GM23338 (cell line): ENCODE data around the gene BCKDK. TPM values are rescaled to one million over a fixed set of nuclear protein-coding genes. Genes with fewer than 3 reads are reported as not detected.

ENCODE experiments used
- ATAC-seq: fragments of 200-7000 bp; cut with Tn5 transposase; 3 replicates; pipeline ENCODE4 v1.9.1; 2020
- DNase-seq: peaks from one replicate; pipeline ENCODE4 v3.0.0-alpha.2; 2015; ENCODE audit warnings: low spot score
- H2AFZ ChIP-seq: fragments of 200-600 bp; sonication (generic); 2 replicates; pipeline ENCODE4 v1.8.0; 2016; ENCODE audit warnings: antibody characterized with exemption, mild to moderate bottlenecking, moderate library complexity
- H3F3A ChIP-seq: fragments of 200-600 bp; sonication (generic); replicated peaks from 2 replicates; pipeline ENCODE4 v1.8.0; 2017; ENCODE audit warnings: antibody characterized with exemption, mixed run types, low read depth
- H3K27ac ChIP-seq: fragments of 200-600 bp; sonication (generic); 2 replicates; pipeline ENCODE4 v1.6.1; 2016; ENCODE audit warnings: low read depth
- H3K27me3 ChIP-seq: fragments of 200-600 bp; sonication (generic); 2 replicates; pipeline ENCODE4 v1.8.0; 2016; ENCODE audit warnings: mild to moderate bottlenecking, mixed run types, moderate library complexity; ENCODE audit not compliant: insufficient read depth
- H3K36me3 ChIP-seq: fragments of 200-600 bp; sonication (generic); 2 replicates; pipeline ENCODE4 v1.8.0; 2016; ENCODE audit warnings: mild to moderate bottlenecking; ENCODE audit not compliant: insufficient read depth
- H3K4me1 ChIP-seq: fragments of 200-600 bp; sonication (generic); 2 replicates; pipeline ENCODE4 v1.8.0; 2016; ENCODE audit warnings: mild to moderate bottlenecking, moderate library complexity; ENCODE audit not compliant: insufficient read depth
- H3K4me2 ChIP-seq: fragments of 200-600 bp; sonication (generic); 2 replicates; pipeline ENCODE4 v1.7.1; 2017; ENCODE audit warnings: mixed run types
- H3K4me3 ChIP-seq: fragments of 200-600 bp; sonication (generic); 2 replicates; pipeline ENCODE4 v1.6.1; 2016; ENCODE audit warnings: mixed run types
- H3K79me2 ChIP-seq: fragments of 200-600 bp; sonication (generic); replicated peaks from 2 replicates; pipeline ENCODE4 v1.8.0; 2017; ENCODE audit warnings: mild to moderate bottlenecking; ENCODE audit not compliant: insufficient read depth
- H3K9me2 ChIP-seq: fragments of 200-600 bp; sonication (generic); 2 replicates; pipeline ENCODE4 v1.8.0; 2017; ENCODE audit not compliant: insufficient read depth
- H4K20me1 ChIP-seq: fragments of 200-600 bp; sonication (generic); replicated peaks from 2 replicates; pipeline ENCODE4 v1.8.0; 2017; ENCODE audit warnings: mild to moderate bottlenecking; ENCODE audit not compliant: insufficient read depth
- H3K27ac Mint-ChIP-seq: 2 replicates; pipeline ENCODE4 v1.8.0; 2020; ENCODE audit warnings: inconsistent platforms, mild to moderate bottlenecking, moderate library complexity, mixed read lengths
- H3K27me3 Mint-ChIP-seq: 3 replicates; pipeline ENCODE4 v1.8.0; 2022; ENCODE audit warnings: low read depth, mild to moderate bottlenecking, moderate library complexity, mixed read lengths, inconsistent platforms; ENCODE audit not compliant: insufficient read depth, poor library complexity
- H3K36me3 Mint-ChIP-seq: 3 replicates; pipeline ENCODE4 v1.8.0; 2021; ENCODE audit warnings: low read depth, mild to moderate bottlenecking, inconsistent platforms, moderate library complexity, mixed read lengths
- H3K4me1 Mint-ChIP-seq: 3 replicates; pipeline ENCODE4 v1.8.0; 2020; ENCODE audit warnings: mild to moderate bottlenecking, inconsistent platforms, mixed read lengths
- H3K4me3 Mint-ChIP-seq: 3 replicates; pipeline ENCODE4 v1.8.0; 2021; ENCODE audit warnings: moderate library complexity, mild to moderate bottlenecking, inconsistent platforms, mixed read lengths
- H3K9me3 Mint-ChIP-seq: 3 replicates; pipeline ENCODE4 v1.8.0; 2020; ENCODE audit warnings: moderate library complexity, mild to moderate bottlenecking, inconsistent platforms, mixed read lengths
- CREB1 ChIP-seq: fragments of 250-450 bp; sonication (Bioruptor Pico); IDR thresholded peaks from 2 replicates; pipeline ENCODE4 v1.5.0; 2020; ENCODE audit warnings: low read depth, mild to moderate bottlenecking, moderate library complexity
- EZH2 ChIP-seq: fragments of 200-600 bp; sonication (generic); IDR thresholded peaks from one replicate; pipeline ENCODE4 v1.8.0; 2017; ENCODE audit warnings: antibody characterized with exemption, mild to moderate bottlenecking, low read depth; ENCODE audit not compliant: unreplicated experiment
- EZH2phosphoT487 ChIP-seq: fragments of 200-600 bp; sonication (generic); IDR thresholded peaks from one replicate; pipeline ENCODE4 v1.8.1; 2018; ENCODE audit warnings: antibody characterized with exemption; ENCODE audit not compliant: unreplicated experiment
- JUNB ChIP-seq: IDR thresholded peaks from one replicate; pipeline ENCODE4 v1.6.1; 2016; ENCODE audit warnings: antibody characterized with exemption; ENCODE audit not compliant: unreplicated experiment
- NANOG ChIP-seq: IDR thresholded peaks from 2 replicates; pipeline ENCODE4 v1.6.1; 2016; ENCODE audit warnings: antibody characterized with exemption, borderline replicate concordance
- POLR2AphosphoS5 ChIP-seq: IDR thresholded peaks from 2 replicates; pipeline ENCODE4 v1.6.1; 2016; ENCODE audit warnings: antibody characterized with exemption, low read depth
- STAT1 ChIP-seq: IDR thresholded peaks from one replicate; pipeline ENCODE4 v1.6.1; 2016; ENCODE audit warnings: antibody characterized with exemption; ENCODE audit not compliant: unreplicated experiment
- ZNF114 ChIP-seq: fragments of 250-450 bp; sonication (Bioruptor Pico); IDR thresholded peaks from 2 replicates; pipeline ENCODE4 v1.5.0; 2020; ENCODE audit warnings: mild to moderate bottlenecking, moderate library complexity
- ZNF331 ChIP-seq: fragments of 250-450 bp; sonication (Bioruptor Pico); IDR thresholded peaks from 2 replicates; pipeline ENCODE4 v1.5.0; 2020; ENCODE audit warnings: low read depth, mild to moderate bottlenecking, moderate library complexity
- polyA plus RNA-seq: library from polyadenylated mRNA; unstranded; fragments of >200 nt; fragmentation: Nextera tagmentation; extraction: Ambion mirVana; gene quantifications from 2 replicates; pipeline ENCODE4 v1.2.1, GENCODE V29; 2016
- total RNA-seq: library from RNA; depleted of rRNA; stranded (reverse); fragments of >200 nt; shearing (Covaris generic); gene quantifications from 2 replicates; pipeline ENCODE4 v1.2.3, GENCODE V29; 2014
- TF ChIP-seq, protein P1 (sequence below), 2 experiments: fragments of 200-600 bp in 1 of 2; sonication (generic) in 1 of 2; conservative IDR thresholded peaks; 2 replicates each; pipeline versions ENCODE4 v1.5.1 to v1.6.1; 2016 to 2017; ENCODE audit warnings: antibody characterized with exemption in 2 of 2, low read depth in 2 of 2, mild to moderate bottlenecking in 2 of 2, moderate library complexity in 1 of 2
- TF ChIP-seq, protein P2 (sequence below): IDR thresholded peaks from 2 replicates; pipeline ENCODE4 v1.6.1; 2016; ENCODE audit warnings: antibody characterized with exemption
- TF ChIP-seq, protein P3 (sequence below): fragments of 250-450 bp; sonication (Bioruptor Pico); IDR thresholded peaks from 2 replicates; pipeline ENCODE4 v1.5.0; 2020; ENCODE audit warnings: mild to moderate bottlenecking, moderate library complexity
- TF ChIP-seq, protein P4 (sequence below): IDR thresholded peaks from one replicate; pipeline ENCODE4 v1.6.1; 2018; ENCODE audit warnings: antibody characterized with exemption; ENCODE audit not compliant: unreplicated experiment

Gene BCKDK
- total and polyA plus RNA-seq, 2 experiments from 2014 or later = 36.1 to 58.9 TPM

DNA sequence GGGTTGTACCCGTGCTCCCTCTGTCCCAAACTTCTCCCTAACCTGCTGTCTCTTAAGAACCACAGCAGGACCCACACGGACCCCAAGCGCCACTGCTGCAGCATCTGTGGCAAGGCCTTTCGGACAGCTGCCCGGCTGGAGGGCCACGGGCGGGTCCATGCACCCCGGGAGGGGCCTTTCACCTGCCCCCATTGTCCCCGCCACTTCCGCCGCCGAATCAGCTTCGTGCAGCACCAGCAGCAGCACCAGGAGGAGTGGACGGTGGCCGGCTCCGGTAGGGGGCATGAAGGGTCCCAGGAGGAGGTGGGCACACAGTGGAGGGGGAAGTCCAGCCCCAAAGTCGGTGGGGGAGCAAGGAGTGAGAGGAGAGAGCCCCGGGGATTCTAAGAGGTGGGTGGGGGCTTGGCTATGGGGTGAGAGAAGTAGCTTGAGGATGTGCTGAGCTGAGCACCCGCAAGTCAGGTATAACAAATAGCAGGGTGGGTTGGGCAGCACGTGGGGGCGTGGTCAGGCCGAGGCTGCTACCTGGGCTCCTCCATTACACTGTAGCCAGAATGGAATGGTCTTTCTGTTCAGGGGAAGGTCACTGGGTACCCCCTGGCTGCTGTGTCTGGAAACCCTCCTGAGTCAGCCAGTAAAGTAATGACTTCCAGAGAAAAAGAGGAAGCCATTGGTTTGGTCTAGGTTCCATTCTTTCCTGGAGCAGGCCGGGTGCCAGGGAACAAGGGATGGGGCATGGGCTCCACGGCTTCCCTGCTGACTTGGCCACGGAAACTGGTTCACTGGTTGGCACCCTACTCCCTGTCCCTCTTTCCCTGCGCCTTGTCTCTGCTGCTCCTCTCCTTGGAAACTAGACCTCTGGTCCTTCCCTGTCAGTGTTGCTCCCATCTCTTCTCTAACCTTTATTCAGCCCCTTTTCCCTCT lies 26.5 kb upstream of the BCKDK start:
- TF ChIP-seq NANOG (no peak), CREB1 (CRISPR knock-in tag) (no peak), JUNB (no peak), ZNF331 (CRISPR knock-in tag) (no peak), EZH2phosphoT487 (no peak), EZH2 (no peak), ZNF114 (CRISPR knock-in tag) (no peak), POLR2AphosphoS5 (no peak), STAT1 (no peak)
- TF ChIP-seq, protein P1, sequence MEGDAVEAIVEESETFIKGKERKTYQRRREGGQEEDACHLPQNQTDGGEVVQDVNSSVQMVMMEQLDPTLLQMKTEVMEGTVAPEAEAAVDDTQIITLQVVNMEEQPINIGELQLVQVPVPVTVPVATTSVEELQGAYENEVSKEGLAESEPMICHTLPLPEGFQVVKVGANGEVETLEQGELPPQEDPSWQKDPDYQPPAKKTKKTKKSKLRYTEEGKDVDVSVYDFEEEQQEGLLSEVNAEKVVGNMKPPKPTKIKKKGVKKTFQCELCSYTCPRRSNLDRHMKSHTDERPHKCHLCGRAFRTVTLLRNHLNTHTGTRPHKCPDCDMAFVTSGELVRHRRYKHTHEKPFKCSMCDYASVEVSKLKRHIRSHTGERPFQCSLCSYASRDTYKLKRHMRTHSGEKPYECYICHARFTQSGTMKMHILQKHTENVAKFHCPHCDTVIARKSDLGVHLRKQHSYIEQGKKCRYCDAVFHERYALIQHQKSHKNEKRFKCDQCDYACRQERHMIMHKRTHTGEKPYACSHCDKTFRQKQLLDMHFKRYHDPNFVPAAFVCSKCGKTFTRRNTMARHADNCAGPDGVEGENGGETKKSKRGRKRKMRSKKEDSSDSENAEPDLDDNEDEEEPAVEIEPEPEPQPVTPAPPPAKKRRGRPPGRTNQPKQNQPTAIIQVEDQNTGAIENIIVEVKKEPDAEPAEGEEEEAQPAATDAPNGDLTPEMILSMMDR (conservative IDR thresholded peaks at IDR 0.05; ENCODE audit: low read depth in 2 of 2) = no peak
- TF ChIP-seq, protein P2, sequence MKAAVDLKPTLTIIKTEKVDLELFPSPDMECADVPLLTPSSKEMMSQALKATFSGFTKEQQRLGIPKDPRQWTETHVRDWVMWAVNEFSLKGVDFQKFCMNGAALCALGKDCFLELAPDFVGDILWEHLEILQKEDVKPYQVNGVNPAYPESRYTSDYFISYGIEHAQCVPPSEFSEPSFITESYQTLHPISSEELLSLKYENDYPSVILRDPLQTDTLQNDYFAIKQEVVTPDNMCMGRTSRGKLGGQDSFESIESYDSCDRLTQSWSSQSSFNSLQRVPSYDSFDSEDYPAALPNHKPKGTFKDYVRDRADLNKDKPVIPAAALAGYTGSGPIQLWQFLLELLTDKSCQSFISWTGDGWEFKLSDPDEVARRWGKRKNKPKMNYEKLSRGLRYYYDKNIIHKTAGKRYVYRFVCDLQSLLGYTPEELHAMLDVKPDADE = no peak
- TF ChIP-seq, protein P3, sequence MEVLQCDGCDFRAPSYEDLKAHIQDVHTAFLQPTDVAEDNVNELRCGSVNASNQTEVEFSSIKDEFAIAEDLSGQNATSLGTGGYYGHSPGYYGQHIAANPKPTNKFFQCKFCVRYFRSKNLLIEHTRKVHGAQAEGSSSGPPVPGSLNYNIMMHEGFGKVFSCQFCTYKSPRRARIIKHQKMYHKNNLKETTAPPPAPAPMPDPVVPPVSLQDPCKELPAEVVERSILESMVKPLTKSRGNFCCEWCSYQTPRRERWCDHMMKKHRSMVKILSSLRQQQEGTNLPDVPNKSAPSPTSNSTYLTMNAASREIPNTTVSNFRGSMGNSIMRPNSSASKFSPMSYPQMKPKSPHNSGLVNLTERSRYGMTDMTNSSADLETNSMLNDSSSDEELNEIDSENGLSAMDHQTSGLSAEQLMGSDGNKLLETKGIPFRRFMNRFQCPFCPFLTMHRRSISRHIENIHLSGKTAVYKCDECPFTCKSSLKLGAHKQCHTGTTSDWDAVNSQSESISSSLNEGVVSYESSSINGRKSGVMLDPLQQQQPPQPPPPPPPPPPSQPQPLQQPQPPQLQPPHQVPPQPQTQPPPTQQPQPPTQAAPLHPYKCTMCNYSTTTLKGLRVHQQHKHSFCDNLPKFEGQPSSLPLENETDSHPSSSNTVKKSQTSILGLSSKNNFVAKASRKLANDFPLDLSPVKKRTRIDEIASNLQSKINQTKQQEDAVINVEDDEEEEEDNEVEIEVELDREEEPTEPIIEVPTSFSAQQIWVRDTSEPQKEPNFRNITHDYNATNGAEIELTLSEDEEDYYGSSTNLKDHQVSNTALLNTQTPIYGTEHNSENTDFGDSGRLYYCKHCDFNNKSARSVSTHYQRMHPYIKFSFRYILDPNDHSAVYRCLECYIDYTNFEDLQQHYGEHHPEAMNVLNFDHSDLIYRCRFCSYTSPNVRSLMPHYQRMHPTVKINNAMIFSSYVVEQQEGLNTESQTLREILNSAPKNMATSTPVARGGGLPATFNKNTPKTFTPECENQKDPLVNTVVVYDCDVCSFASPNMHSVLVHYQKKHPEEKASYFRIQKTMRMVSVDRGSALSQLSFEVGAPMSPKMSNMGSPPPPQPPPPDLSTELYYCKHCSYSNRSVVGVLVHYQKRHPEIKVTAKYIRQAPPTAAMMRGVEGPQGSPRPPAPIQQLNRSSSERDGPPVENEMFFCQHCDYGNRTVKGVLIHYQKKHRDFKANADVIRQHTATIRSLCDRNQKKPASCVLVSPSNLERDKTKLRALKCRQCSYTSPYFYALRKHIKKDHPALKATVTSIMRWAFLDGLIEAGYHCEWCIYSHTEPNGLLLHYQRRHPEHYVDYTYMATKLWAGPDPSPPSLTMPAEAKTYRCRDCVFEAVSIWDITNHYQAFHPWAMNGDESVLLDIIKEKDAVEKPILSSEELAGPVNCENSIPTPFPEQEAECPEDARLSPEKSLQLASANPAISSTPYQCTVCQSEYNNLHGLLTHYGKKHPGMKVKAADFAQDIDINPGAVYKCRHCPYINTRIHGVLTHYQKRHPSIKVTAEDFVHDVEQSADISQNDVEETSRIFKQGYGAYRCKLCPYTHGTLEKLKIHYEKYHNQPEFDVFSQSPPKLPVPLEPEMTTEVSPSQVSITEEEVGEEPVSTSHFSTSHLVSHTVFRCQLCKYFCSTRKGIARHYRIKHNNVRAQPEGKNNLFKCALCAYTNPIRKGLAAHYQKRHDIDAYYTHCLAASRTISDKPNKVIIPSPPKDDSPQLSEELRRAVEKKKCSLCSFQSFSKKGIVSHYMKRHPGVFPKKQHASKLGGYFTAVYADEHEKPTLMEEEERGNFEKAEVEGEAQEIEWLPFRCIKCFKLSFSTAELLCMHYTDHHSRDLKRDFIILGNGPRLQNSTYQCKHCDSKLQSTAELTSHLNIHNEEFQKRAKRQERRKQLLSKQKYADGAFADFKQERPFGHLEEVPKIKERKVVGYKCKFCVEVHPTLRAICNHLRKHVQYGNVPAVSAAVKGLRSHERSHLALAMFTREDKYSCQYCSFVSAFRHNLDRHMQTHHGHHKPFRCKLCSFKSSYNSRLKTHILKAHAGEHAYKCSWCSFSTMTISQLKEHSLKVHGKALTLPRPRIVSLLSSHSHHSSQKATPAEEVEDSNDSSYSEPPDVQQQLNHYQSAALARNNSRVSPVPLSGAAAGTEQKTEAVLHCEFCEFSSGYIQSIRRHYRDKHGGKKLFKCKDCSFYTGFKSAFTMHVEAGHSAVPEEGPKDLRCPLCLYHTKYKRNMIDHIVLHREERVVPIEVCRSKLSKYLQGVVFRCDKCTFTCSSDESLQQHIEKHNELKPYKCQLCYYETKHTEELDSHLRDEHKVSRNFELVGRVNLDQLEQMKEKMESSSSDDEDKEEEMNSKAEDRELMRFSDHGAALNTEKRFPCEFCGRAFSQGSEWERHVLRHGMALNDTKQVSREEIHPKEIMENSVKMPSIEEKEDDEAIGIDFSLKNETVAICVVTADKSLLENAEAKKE (CRISPR knock-in tag) = no peak
- TF ChIP-seq, protein P4, sequence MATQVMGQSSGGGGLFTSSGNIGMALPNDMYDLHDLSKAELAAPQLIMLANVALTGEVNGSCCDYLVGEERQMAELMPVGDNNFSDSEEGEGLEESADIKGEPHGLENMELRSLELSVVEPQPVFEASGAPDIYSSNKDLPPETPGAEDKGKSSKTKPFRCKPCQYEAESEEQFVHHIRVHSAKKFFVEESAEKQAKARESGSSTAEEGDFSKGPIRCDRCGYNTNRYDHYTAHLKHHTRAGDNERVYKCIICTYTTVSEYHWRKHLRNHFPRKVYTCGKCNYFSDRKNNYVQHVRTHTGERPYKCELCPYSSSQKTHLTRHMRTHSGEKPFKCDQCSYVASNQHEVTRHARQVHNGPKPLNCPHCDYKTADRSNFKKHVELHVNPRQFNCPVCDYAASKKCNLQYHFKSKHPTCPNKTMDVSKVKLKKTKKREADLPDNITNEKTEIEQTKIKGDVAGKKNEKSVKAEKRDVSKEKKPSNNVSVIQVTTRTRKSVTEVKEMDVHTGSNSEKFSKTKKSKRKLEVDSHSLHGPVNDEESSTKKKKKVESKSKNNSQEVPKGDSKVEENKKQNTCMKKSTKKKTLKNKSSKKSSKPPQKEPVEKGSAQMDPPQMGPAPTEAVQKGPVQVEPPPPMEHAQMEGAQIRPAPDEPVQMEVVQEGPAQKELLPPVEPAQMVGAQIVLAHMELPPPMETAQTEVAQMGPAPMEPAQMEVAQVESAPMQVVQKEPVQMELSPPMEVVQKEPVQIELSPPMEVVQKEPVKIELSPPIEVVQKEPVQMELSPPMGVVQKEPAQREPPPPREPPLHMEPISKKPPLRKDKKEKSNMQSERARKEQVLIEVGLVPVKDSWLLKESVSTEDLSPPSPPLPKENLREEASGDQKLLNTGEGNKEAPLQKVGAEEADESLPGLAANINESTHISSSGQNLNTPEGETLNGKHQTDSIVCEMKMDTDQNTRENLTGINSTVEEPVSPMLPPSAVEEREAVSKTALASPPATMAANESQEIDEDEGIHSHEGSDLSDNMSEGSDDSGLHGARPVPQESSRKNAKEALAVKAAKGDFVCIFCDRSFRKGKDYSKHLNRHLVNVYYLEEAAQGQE = no peak
- no peak overlapping the region for H3K4me3 Mint-ChIP-seq
- no peaks in the 10 kb centered on the region for H3K9me3 Mint-ChIP-seq
- Histone ChIP-seq H3K27ac (no peak overlapping the region), H3K4me2 (no peak overlapping the region), H3K79me2 (peaks cover 2% of the 10 kb centered on the region; the same call in 1 of the 2 replicates), H3K36me3 (peaks cover 7% of the 10 kb centered on the region; the same call in 1 of the 2 replicates), H3K4me3 (no peak overlapping the region), H3F3A (no peaks in the 10 kb centered on the region), H3K9me2 (no peaks in the 10 kb centered on the region), H3K4me1 (no peaks in the 10 kb centered on the region), H3K27me3 (no peaks in the 10 kb centered on the region), H2AFZ (no peak overlapping the region), H4K20me1 (no peaks in the 10 kb centered on the region; the same call in 1 of the 2 replicates)
- peaks cover 5% of the 10 kb centered on the region; the same call in 1 of the 3 replicates for H3K4me1 Mint-ChIP-seq
- DNase-seq (no peak), ATAC-seq (no peak)
- peaks cover 51% of the 10 kb centered on the region for H3K36me3 Mint-ChIP-seq
- H3K27me3 Mint-ChIP-seq = peaks cover 6% of the 10 kb centered on the region
- H3K27ac Mint-ChIP-seq = no peak overlapping the region
